DOHH2 (cell line): ENCODE data around the gene ASPDH.

ENCODE experiments used
- H3F3A ChIP-seq: fragments of 200-600 bp; sonication (generic), shearing (Covaris generic); 2 replicates; pipeline ENCODE4 v1.6.0; 2016; ENCODE audit warnings: antibody characterized with exemption, mild to moderate bottlenecking; ENCODE audit not compliant: control insufficient read depth, insufficient read depth
- H3K27ac ChIP-seq: fragments of 200-600 bp; sonication (generic); 2 replicates; pipeline ENCODE4 v1.5.1; 2014; ENCODE audit warnings: low read depth, mild to moderate bottlenecking, low read length, moderate library complexity
- H3K27me3 ChIP-seq: fragments of 200-600 bp; sonication (generic); 2 replicates; pipeline ENCODE4 v1.6.1; 2014; ENCODE audit warnings: mild to moderate bottlenecking, low read length, mixed read lengths; ENCODE audit not compliant: control insufficient read depth
- H3K36me3 ChIP-seq: fragments of 200-600 bp; sonication (generic); 2 replicates; pipeline ENCODE4 v1.6.1; 2014; ENCODE audit warnings: mild to moderate bottlenecking, low read length, moderate library complexity, mixed read lengths; ENCODE audit not compliant: control insufficient read depth
- H3K4me1 ChIP-seq: fragments of 200-600 bp; sonication (generic); 2 replicates; pipeline ENCODE4 v1.6.1; 2014; ENCODE audit warnings: mild to moderate bottlenecking, low read length, mixed read lengths; ENCODE audit not compliant: control insufficient read depth
- H3K4me2 ChIP-seq: fragments of 200-600 bp; sonication (generic); 2 replicates; pipeline ENCODE4 v1.6.0; 2014; ENCODE audit warnings: mild to moderate bottlenecking, low read length, moderate library complexity
- H3K4me3 ChIP-seq: fragments of 200-600 bp; sonication (generic); 2 replicates; pipeline ENCODE4 v1.5.1; 2014; ENCODE audit warnings: mild to moderate bottlenecking, low read length, mixed read lengths
- H3K79me2 ChIP-seq: fragments of 200-600 bp; sonication (generic); 2 replicates; pipeline ENCODE4 v1.6.1; 2014; ENCODE audit warnings: mild to moderate bottlenecking, low read length, mixed read lengths; ENCODE audit not compliant: control insufficient read depth
- H3K9me2 ChIP-seq: fragments of 200-600 bp; sonication (generic); replicated peaks from 2 replicates; pipeline ENCODE4 v1.6.1; 2014; ENCODE audit warnings: mild to moderate bottlenecking, low read length, mixed read lengths; ENCODE audit not compliant: control insufficient read depth
- H3K9me3 ChIP-seq: fragments of 200-600 bp; sonication (generic); 2 replicates; pipeline ENCODE4 v1.6.1; 2014; ENCODE audit warnings: antibody characterized with exemption, low read length, mixed read lengths; ENCODE audit not compliant: control insufficient read depth, insufficient read depth
- H4K20me1 ChIP-seq: fragments of 200-600 bp; sonication (generic); 2 replicates; pipeline ENCODE4 v1.6.0; 2014; ENCODE audit warnings: low read depth, mild to moderate bottlenecking, antibody characterized with exemption, low read length, moderate library complexity; ENCODE audit not compliant: control insufficient read depth, insufficient read depth
- CTCF ChIP-seq: fragments of 200-600 bp; sonication (generic); IDR thresholded peaks from one replicate; pipeline ENCODE4 v1.5.1; 2014; ENCODE audit warnings: antibody characterized with exemption, mild to moderate bottlenecking, low read depth, low read length; ENCODE audit not compliant: poor library complexity, severe bottlenecking
- EZH2phosphoT487 ChIP-seq: fragments of 200-600 bp; sonication (generic); IDR thresholded peaks from 2 replicates; pipeline ENCODE4 v1.6.1; 2017; ENCODE audit warnings: borderline replicate concordance, mild to moderate bottlenecking, antibody characterized with exemption, low read length, moderate library complexity, mixed read lengths

The ASPDH gene

GRCh38 chr19:50492303-50493052 is 21.2 kb downstream of the ASPDH start:
- TF ChIP-seq EZH2phosphoT487 = no peak
- TF ChIP-seq CTCF = no peak
- Histone ChIP-seq H3K27me3 (no peaks in the 10 kb centered on the region), H3K4me2 (peak overlapping the region; percentile 42)

GRCh38 chr19:50490991-50491472 is 22.7 kb downstream of the ASPDH start:
- H3F3A ChIP-seq = peaks cover 11% of the 10 kb centered on the region
- H4K20me1 ChIP-seq = no peaks in the 10 kb centered on the region
- no peaks in the 10 kb centered on the region for H3K27me3 ChIP-seq
- H3K4me2 ChIP-seq = no peak overlapping the region
- no peak for TF ChIP-seq EZH2phosphoT487
- TF ChIP-seq CTCF = no peak
- H3K9me2 ChIP-seq = no peaks in the 10 kb centered on the region
- peaks cover 31% of the 10 kb centered on the region for H3K4me1 ChIP-seq
- H3K79me2 ChIP-seq = no peaks in the 10 kb centered on the region
- H3K36me3 ChIP-seq = no peaks in the 10 kb centered on the region
- peaks cover 8% of the 10 kb centered on the region; the same call in 1 of the 2 replicates for H3K9me3 ChIP-seq
- H3K4me3 ChIP-seq = no peak overlapping the region
- H3K27ac ChIP-seq = no peak overlapping the region

More at GRCh38 chr19:50492303-50493052, 21.2 kb downstream of the ASPDH start:
- H3K79me2 ChIP-seq = no peaks in the 10 kb centered on the region
- H3K9me3 ChIP-seq = no peaks in the 10 kb centered on the region
- peaks cover 11% of the 10 kb centered on the region for H3F3A ChIP-seq
- H3K9me2 ChIP-seq = no peaks in the 10 kb centered on the region
- H3K36me3 ChIP-seq = no peaks in the 10 kb centered on the region
- H3K4me3 ChIP-seq = no peak overlapping the region
- no peaks in the 10 kb centered on the region for H4K20me1 ChIP-seq
- peaks cover 26% of the 10 kb centered on the region for H3K4me1 ChIP-seq
- peak overlapping the region; percentile 24; the same call in 1 of the 2 replicates for H3K27ac ChIP-seq

- Histone ChIP-seq H3K9me2 (no peaks in the 10 kb centered on the region), H3F3A (peaks cover 11% of the 10 kb centered on the region), H4K20me1 (no peaks in the 10 kb centered on the region), H3K4me2 (no peak overlapping the region), H3K9me3 (peaks cover 8% of the 10 kb centered on the region; the same call in 1 of the 2 replicates), H3K36me3 (no peaks in the 10 kb centered on the region; the same call in 1 of the 2 replicates), H3K79me2 (no peaks in the 10 kb centered on the region), H3K27ac (no peak overlapping the region), H3K4me3 (no peak overlapping the region), H3K4me1 (peaks cover 31% of the 10 kb centered on the region), H3K27me3 (no peaks in the 10 kb centered on the region)
- TF ChIP-seq CTCF (no peak), EZH2phosphoT487 (no peak)
These were observed 23.3 kb downstream of the ASPDH start for GRCh38 chr19:50490411-50490811.
